HG02623 (cell line): Measurements from ENCODE around the gene IL6.
"Not testable (repeated sequence)": the region's sequence is repeated elsewhere in the genome, so short reads cannot be mapped to it uniquely, and the experiment has no call there.

ENCODE experiments used
- ATAC-seq: cut with Tn5 transposase; IDR thresholded peaks from one replicate; pipeline ENCODE4 v1.9.1; 2021; ENCODE audit warnings: moderate library complexity; ENCODE audit not compliant: unreplicated experiment

IL6 gene

DNA sequence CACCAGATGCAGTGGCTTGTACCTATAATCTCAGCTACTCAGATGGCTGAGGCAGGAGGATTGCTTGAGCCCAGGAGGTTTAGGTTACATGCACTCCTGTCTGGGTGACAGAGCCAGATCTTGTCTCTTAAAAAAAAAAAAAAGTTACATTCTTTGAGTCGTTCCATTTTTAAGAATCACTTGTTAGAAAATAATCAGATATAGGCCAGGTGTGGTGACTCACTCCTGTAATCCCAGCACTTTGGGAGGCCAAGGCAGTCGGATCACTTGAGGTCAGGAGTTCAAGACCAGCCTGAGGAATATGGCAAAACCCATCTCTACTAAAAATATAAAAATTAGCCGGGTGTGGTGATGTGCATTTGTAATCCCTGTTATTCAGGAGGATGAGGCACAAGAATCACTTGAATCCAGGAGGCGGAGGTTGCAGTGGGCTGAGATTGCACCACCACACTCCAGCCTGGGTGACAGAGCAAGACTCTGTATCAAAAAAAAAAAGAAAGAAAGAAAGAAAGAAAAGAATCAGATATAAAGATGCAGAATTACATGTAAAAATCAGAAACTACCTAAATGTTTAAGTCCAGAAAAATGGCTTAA lies 52.8 kb downstream of the IL6 start:
- ATAC-seq, result not testable (repeated sequence)

DNA sequence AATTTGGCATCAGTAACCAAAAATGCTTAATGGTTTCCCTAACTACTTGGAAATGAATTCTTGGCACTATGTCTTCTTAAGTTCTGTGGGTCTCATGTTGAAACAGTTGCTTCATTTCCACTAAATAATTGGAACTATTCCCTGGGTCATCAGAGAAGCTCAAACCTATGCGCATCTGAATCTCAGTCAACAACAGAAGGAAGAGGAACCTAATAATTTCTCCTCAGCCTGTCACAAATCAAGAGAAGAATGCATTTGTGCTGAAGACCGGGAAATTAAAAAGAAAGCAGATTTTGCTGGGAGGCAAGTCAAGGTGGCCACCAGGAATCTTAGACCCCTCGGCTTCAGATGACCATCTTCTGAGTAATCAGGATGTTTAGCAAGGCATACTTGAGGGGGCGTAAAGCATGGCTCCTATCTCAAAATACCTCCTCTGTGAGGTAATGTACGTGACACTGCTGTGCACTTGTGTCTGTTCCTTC lies 54.3 kb downstream of the IL6 start:
- no peak for ATAC-seq
